NCI-H82 treated with DMSO at 0.1 percent for 48 hours (cell line): ENCODE results near the gene STRN.
"Not testable (repeated sequence)": the region's sequence is repeated elsewhere in the genome, so short reads cannot be mapped to it uniquely, and the experiment has no call there.

ENCODE experiments used
- DNase-seq: peaks from one replicate; lab custom pipeline; 2025; ENCODE audit not compliant: unreplicated experiment; lab: John Stamatoyannopoulos, UW

Gene STRN

GRCh38 chr2:36915627-36916026, 50.7 kb downstream of the STRN start:
- no peak for DNase-seq

- DNase-seq, result no peak
Observed at GRCh38 chr2:36912695-36913094, 53.6 kb downstream of the STRN start.

DNA sequence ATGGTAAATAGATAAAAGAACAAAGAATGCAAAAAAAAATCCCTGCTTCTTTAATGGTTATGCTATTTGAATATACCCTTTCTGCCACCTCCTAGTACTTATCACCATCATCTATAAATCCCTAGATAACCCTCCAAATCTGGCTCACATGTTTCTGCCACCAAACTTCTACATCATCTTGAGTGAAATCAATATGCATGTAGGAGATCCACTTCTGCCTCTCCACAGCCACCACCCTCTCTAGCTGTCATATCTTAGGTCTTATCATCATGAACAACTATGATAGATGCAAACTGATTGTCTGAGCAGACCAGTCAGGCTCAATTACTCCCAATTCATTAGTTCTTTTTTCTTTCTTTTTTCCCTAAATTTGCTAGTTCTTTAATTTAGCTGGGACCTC, 55.3 kb downstream of the STRN start:
- no peak for DNase-seq

- no peak for DNase-seq
Observed at GRCh38 chr2:36906277-36906676, 60.1 kb downstream of the STRN start.

GRCh38 chr2:36904636-36905035, 61.7 kb downstream of the STRN start:
- no peak for DNase-seq

- no peak for DNase-seq
Observed at GRCh38 chr2:36902385-36903120, 63.8 kb downstream of the STRN start.

DNA sequence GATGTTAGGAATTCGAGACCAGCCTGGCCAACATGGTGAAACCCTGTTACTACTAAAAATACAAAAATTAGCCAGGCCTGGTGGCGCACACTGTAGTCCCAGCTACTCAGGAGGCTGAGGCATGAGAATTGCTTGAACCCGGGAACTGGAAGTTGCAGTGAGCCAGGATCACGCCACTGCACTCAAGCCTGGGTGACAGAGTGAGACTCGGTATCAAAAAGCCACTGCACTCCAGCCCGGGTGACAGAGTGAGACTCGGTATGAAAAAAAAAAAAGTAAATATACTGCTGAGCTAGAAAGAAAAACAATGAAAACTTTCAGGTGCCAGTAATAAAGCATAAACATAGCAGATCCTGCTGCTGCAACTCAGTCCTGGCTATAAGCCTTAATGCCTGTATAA, 73.5 kb downstream of the STRN start:
- no peak for DNase-seq

- DNase-seq, result no peak
Observed at GRCh38 chr2:36889795-36890194, 76.5 kb downstream of the STRN start.

DNA sequence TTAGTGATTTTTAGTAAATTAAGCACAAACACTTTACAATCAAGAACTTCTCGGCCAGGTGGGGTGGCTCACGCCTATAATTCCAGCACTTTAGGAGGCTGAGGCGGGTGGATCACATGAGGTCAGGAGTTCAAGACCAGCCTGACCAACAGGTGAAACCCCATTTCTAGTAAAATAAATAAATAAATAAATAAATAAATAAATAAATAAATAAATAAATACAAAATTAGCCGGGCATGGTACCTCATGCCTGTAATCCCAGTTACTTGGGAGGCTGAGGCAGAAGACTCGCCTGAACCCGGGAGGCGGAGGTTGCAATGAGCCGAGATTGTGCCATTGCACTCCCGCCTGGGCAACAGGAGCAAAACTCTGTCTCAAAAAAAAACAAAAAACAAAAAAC, 79.2 kb downstream of the STRN start:
- not testable (repeated sequence) for DNase-seq

DNA sequence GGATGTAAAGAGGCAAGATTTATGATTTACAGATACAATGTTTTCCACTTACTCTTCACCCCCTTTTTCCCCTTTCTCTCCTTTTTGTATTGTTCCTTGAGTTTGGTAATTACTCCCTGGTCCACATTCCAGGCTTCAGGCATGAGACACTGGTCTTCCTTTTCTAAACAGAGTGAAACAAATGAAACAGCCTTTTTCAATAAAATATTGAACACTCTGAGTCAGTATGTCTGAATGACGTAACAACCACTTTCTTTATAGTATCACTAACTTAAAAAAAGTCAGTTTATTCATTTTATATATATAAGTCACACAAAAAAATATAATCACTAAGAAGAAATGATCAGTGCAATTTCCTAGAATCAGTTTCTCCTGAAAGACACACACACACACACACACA, 79.7 kb downstream of the STRN start:
- no peak for DNase-seq

GRCh38 chr2:36885605-36886004, 80.7 kb downstream of the STRN start:
- DNase-seq, result no peak

DNA sequence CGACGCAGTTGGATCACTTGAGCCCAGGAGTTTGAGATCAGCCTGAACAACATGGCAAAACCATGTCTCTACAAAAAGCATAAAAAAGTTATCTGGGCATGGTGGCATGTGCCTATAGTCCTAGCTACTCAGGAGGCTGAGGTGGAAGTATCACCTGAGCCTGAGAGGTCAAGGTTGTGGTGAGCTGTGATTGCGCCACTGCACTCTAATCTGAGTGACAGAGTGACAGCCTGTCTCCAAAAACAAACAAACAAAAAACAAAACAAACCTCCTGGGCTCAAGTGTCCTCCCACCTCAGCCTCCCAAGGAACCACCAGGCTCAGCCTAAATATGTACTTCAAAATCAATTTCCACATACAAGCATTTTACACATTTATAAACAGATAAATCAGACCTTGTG, 83.8 kb downstream of the STRN start:
- DNase-seq, result no peak

DNA sequence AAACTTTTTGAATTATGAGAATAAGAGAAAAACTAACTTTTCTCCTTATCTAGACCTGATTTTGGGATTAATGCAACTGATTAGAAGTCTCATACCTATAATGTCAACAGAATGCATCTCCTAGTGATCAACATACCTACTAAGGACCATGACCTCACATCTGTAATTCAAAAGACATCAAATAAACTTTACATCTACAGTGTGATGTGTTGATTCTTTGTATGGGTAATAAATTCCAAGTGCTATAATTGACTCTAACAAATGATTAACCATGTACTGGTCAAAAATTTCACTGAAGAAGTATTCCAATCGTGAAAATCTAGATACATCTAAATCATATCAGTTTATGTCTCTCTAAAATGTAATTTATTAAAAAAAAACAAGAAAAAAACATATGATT, 84.5 kb downstream of the STRN start:
- DNase-seq, result no peak

DNA sequence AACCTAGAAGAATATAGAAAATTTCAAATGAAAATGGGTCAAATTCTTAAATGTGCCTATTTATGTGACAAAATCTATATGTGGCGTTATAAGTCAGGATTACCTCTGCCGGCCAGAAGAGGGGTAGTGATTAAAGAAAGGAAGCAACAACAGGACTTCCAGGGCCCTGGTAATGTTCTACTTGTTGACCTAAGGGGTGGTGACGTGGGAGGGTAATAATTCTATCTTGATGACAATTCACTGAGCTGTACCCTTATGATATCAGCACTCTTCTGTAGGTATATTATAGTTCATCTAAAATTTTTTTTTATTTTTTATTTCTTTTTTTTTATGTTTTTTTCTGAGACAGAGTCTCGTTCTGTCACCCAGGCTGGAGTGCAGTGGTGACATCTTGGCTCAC, 87.9 kb downstream of the STRN start:
- DNase-seq, result no peak

DNA sequence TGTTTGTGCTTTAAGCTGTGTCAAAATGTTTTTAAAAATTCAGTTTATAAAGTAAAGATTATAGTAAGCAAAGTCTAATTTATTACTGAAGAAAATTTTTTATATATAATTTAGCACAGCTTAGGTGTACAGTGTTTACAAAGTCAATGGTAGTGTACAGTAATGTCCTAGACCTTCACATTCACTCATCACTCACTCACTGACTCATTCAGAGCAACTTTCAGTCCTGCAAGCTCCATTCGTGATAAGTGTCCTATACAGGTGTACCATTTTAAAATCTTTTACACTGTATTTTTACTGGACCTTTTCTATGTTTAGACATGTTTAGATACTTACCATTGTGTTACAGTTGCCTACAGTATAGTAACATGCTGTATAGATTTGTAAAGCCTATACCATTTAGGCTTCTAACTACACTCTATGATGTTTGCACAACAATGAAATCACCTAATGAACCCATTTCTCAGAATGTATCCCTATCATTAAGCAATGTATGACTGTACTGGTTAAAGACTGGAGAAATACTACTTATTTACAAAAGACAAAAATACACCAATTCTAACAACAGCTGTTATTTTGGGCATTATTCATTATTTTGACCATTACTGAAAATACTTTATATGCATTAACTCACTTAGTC, 95.1 kb downstream of the STRN start:
- DNase-seq, result no peak

DNA sequence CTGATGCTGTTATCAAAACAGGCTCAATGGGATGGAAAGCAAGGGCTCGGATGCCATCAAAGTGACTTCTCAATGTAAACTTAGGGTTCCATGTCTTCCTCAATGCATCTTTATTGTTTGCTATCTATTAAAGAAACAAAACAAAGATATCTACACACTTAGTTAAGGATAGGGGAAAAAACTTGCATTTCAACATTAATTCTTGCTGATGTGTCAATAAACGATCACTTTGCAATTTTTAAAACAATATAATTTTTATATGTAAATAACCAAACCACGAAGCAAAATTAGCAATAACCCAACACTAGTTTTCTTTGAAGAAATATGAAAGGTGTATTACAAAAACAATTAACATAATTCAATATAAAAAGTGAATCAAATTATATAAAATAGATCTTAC, 96.7 kb downstream of the STRN start:
- no peak for DNase-seq

DNA sequence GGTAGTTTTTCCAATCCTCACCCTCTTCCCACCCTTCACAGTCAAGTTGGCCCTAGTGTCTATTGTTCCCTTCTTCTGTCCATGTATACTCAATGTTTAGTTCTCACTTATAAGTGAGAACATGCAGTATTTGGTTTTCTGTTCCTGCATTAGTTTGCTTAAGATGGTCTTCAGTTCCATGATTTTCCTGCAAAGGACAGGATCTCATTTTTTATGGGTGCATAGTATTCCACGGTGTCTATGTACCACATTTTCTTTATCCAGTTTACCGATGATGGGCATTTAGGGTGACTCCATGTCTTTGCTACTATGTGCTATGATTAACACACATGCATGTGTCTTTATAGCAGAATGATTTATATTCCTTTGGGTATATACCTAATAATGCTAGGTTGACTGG, 104.4 kb downstream of the STRN start:
- DNase-seq, result no peak

GRCh38 chr2:36859366-36859792, 107.0 kb downstream of the STRN start:
- DNase-seq, result no peak

GRCh38 chr2:36858551-36859365, 107.6 kb downstream of the STRN start:
- DNase-seq, result no peak

DNA sequence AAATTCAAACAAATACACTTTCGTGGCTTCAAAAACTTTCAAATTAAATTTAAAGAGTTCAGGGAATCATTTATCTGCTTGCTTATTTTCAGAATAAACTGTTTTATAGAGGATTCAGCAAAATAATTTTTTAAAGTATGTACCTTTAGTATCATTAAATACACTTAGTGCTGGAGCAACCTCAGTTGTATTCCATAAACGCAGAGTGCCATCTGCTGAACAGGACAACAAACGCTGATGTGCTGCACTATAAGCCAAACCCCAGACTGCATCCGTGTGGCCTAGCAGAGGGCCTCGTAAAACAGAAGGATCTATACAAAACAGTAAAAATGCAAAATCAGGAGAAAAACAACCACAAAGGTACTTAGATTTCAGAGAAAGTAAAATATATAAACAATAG, 108.6 kb downstream of the STRN start:
- DNase-seq, result no peak

GRCh38 chr2:36855429-36855828, 110.9 kb downstream of the STRN start:
- no peak for DNase-seq

DNA sequence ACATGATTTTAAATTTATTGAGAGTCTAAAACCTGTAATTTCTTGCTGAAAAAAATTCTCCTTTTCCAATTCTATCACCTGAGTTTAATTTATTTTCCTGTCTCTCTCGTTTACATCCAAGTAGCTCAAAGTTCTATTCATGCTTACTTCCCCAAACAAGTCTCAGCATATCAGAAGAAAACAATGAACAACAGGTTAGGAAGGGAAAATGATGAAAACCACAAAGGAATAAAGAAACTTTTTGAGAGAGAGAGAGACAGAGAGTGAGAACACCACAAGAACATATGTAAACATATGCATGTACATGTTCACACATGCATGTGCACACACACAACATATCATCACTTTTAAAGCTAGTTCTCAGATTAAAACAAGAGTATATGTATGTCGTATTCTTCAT, 112.1 kb downstream of the STRN start:
- DNase-seq, result no peak
